ENCODE measurements around the gene PPP6R1. TPM values are rescaled to one million over a fixed set of nuclear protein-coding genes. Genes with fewer than 3 reads are reported as not detected.

The PPP6R1 gene
- polyA plus RNA-seq, 1 of the 3 experiments (the other 2 are of a cell fraction), result 47.8 TPM

DNA sequence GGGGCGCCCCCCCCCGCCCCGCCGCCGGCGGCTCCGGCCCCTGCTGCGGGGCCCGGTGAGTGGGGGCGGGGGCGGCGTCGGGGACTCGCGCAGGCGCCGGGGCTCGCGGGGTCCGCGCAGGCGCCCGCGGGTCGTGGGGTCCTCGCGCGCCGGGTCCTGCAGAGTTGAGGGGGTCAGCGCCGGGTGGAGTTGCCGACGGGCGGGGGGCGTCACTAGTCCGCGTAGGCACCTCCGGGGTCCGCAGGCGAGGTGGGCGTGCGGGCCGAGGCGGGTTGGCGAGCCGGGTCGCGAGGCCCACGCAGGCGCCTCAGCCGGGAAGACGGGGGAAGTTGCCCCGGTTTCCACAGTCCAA is 365 bp downstream of the PPP6R1 start:
- TF ChIP-seq NRF1 (IDR thresholded peaks at IDR 0.05; ENCODE audit: low read depth, low read length), result peak; percentile 75
- no peak for TF ChIP-seq CHD2 (IDR thresholded peaks at IDR 0.05; ENCODE audit: low read length, partially characterized antibody)
- peak overlapping the region; percentile 90 for H3K9ac ChIP-seq
- H3K4me1 ChIP-seq (ENCODE audit: control insufficient read depth in 1 of 2, insufficient read depth in 2 of 2, low read depth in 1 of 2, low read length in 1 of 2), result peaks cover 17 to 26% of the 10 kb centered on the region in 2 experiments; a peak in 3 of 4 replicates
- peak; percentile 87 for DNase-seq
- H3F3A ChIP-seq (replicated peaks; ENCODE audit: insufficient read depth), result peaks cover 2% of the 10 kb centered on the region
- ChIA-PET POLR2A (interaction anchor here (1.0 to 2.3 kb wide), 8 partner anchors 11 to 149 kb away, joined by 3 to 19 read pairs (median 10); partner anchors contain the start of genes HSPBP1, KMT5C, SYT5 and TMEM86B), CTCF (interaction anchor here (1.3 to 2.2 kb wide), 4 partner anchors 43 to 99 kb away, joined by 3 to 6 read pairs (median 6); partner anchors contain the start of gene DNAAF3)
- peaks cover 52% of the 10 kb centered on the region for H3K79me2 ChIP-seq (ENCODE audit: insufficient read depth)
- peak overlapping the region; percentile 87 to 94 for H3K4me3 ChIP-seq (ENCODE audit: low read depth in 2 of 2, low read length in 1 of 2)
- WGBS (ENCODE audit: low lambda C conversion rate), result 3% methylated on average over 5 of the region's 53 CpGs
- H4K20me1 ChIP-seq (ENCODE audit: insufficient read depth), result peaks cover 48% of the 10 kb centered on the region
- H3K27me3 ChIP-seq (ENCODE audit: insufficient read depth), result no peaks in the 10 kb centered on the region
- H3K36me3 ChIP-seq (replicated peaks in 1 of 2; ENCODE audit: control insufficient read depth in 1 of 2, insufficient read depth in 2 of 2, low read length in 1 of 2), result peaks cover 0 to 4% of the 10 kb centered on the region in 2 experiments
- no peaks in the 10 kb centered on the region for H3K9me2 ChIP-seq
- H3K27ac ChIP-seq (ENCODE audit: low read depth in 2 of 2, low read length in 1 of 2), result peak overlapping the region; percentile 82 to 90
- H2AFZ ChIP-seq (ENCODE audit: low read depth), result no peak overlapping the region; the same call in 1 of the 2 replicates
- H3K4me2 ChIP-seq, result peak overlapping the region; percentile 96
- no peaks in the 10 kb centered on the region for H3K9me3 ChIP-seq

DNA sequence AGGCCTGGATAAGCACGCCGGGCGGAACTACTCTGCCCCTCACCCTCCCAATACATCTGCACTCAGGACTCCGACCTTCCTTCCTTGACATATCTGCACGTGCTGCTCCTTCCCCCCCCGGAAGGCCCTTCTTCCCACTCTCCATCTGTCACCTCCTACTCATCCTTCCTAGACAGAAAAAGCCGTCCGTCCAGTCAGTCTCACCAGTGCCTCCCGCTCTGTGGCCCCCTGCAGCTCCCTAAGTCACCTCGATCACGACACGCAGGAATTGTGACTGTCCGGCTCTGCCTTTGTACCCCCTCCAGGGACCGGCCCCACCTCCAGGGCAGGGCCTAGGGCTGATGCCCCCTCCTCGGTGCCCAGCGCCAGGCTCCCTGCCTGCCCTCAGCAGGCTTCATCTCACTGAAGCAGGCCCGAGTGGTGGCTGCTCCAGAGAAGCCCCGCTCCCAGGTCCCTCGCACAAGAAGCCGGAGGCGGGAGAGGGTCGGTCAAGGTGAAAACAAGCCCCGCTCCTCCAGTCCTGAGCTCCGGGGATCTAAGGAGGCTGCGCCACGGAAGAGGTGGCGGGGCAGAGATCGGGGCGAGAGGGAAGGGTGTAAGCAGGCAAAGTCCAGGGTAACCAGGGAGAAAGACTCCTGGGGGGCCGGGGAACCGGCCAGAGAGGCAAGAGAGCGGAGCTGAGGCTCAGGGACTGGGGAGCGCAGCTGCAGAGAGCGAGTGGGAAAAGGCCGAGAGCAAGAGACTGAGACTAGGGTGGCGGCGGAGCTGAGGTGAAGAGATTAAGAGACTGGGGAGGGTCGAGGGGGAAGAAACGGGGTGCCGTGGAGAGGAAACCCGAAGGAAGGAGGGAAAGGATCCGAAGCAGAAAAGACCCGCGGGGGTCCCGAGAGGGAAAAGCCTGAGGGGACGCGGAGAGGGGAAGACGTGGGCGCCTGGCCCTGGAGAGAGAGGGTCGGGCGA is 1.1 kb downstream of the PPP6R1 start:
- ChIA-PET CTCF (interaction anchor here (0.7 to 1.8 kb wide), 2 partner anchors 44 to 80 kb away, joined by 3 to 5 read pairs; no protein-coding TSS in a partner anchor), POLR2A (interaction anchor here (1.3 to 1.6 kb wide), 2 partner anchors 10 to 22 kb away, joined by 3 to 5 read pairs; partner anchors contain the start of gene HSPBP1)
- no peaks in the 10 kb centered on the region for H3K9me2 ChIP-seq
- H3K9ac ChIP-seq, result peak overlapping the region; percentile 90
- WGBS (ENCODE audit: low lambda C conversion rate), result 7% methylated on average over 46 of the region's 51 CpGs
- H3K4me3 ChIP-seq (ENCODE audit: low read depth in 2 of 2, low read length in 1 of 2), result peak overlapping the region; percentile 87 to 94
- peaks cover 55% of the 10 kb centered on the region for H4K20me1 ChIP-seq (ENCODE audit: insufficient read depth)
- peaks cover 0 to 4% of the 10 kb centered on the region in 2 experiments for H3K36me3 ChIP-seq (replicated peaks in 1 of 2; ENCODE audit: control insufficient read depth in 1 of 2, insufficient read depth in 2 of 2, low read length in 1 of 2)
- H3K27me3 ChIP-seq (ENCODE audit: insufficient read depth), result no peaks in the 10 kb centered on the region
- peaks cover 17 to 26% of the 10 kb centered on the region in 2 experiments; a peak in 3 of 4 replicates for H3K4me1 ChIP-seq (ENCODE audit: control insufficient read depth in 1 of 2, insufficient read depth in 2 of 2, low read depth in 1 of 2, low read length in 1 of 2)
- TF ChIP-seq SIN3A (IDR thresholded peaks at IDR 0.05; ENCODE audit: borderline replicate concordance, low read depth, low read length) (0 out of 2 replicates have a peak, but pooled peaks have one; percentile 57), FOSL2 (IDR thresholded peaks at IDR 0.05; ENCODE audit: borderline replicate concordance, low read depth) (no peak), FOXM1 (IDR thresholded peaks at IDR 0.05; ENCODE audit: low read depth) (no peak), RFX5 (IDR thresholded peaks at IDR 0.05; ENCODE audit: low read length) (no peak), NRF1 (IDR thresholded peaks at IDR 0.05; ENCODE audit: low read depth, low read length) (no peak), MXI1 (IDR thresholded peaks at IDR 0.05; ENCODE audit: low read depth, low read length) (peak; percentile 76), RXRA (IDR thresholded peaks at IDR 0.05; ENCODE audit: borderline replicate concordance, low read depth) (no peak), MEF2A (IDR thresholded peaks at IDR 0.05; ENCODE audit: borderline replicate concordance, low read depth) (no peak), RCOR1 (IDR thresholded peaks at IDR 0.05; ENCODE audit: low read length) (no peak)
- TF ChIP-seq, protein P1, sequence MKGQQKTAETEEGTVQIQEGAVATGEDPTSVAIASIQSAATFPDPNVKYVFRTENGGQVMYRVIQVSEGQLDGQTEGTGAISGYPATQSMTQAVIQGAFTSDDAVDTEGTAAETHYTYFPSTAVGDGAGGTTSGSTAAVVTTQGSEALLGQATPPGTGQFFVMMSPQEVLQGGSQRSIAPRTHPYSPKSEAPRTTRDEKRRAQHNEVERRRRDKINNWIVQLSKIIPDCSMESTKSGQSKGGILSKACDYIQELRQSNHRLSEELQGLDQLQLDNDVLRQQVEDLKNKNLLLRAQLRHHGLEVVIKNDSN (IDR thresholded peaks at IDR 0.05; ENCODE audit: borderline replicate concordance, low read depth), result no peak
- TF ChIP-seq, protein P2, sequence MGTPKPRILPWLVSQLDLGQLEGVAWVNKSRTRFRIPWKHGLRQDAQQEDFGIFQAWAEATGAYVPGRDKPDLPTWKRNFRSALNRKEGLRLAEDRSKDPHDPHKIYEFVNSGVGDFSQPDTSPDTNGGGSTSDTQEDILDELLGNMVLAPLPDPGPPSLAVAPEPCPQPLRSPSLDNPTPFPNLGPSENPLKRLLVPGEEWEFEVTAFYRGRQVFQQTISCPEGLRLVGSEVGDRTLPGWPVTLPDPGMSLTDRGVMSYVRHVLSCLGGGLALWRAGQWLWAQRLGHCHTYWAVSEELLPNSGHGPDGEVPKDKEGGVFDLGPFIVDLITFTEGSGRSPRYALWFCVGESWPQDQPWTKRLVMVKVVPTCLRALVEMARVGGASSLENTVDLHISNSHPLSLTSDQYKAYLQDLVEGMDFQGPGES (IDR thresholded peaks at IDR 0.05; ENCODE audit: low read depth, low read length), result no peak
- TF ChIP-seq, protein P3, sequence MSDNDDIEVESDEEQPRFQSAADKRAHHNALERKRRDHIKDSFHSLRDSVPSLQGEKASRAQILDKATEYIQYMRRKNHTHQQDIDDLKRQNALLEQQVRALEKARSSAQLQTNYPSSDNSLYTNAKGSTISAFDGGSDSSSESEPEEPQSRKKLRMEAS (IDR thresholded peaks at IDR 0.05; ENCODE audit: low read depth), result peak; percentile 76; the same call in 1 of the 2 replicates
- H3F3A ChIP-seq (replicated peaks; ENCODE audit: insufficient read depth), result peaks cover 2% of the 10 kb centered on the region
- H2AFZ ChIP-seq (ENCODE audit: low read depth), result no peak overlapping the region
- peak overlapping the region; percentile 96 for H3K4me2 ChIP-seq
- H3K9me3 ChIP-seq, result no peaks in the 10 kb centered on the region
- H3K79me2 ChIP-seq (ENCODE audit: insufficient read depth), result peaks cover 59% of the 10 kb centered on the region
- DNase-seq, result peak; percentile 55
- H3K27ac ChIP-seq (ENCODE audit: low read depth in 2 of 2, low read length in 1 of 2), result peak overlapping the region; percentile 11 to 37; a peak in 2 of 4 replicates

Data from SK-N-SH (cell line).